ENCODE results near the gene GTF2H3.

DNA sequence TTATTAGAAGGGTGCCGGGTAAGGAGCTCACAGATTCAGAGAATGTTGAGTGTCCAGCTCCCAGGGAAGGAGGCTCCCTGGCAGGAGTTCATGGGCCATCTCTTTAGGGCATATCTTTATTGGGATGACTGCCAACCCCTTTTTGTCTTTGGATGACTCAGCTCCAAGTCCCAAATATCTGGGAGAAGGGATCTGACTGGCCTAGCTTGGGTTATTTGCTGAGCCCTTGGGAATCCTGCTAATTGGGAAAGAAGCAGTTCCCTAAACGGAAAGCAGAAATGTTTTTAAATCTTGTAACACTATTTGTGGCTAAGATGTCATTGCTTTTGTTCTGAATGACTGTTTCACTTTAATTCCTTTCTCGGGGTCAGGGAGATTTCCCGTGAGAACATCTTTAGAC lies 19.1 kb upstream of the GTF2H3 start:
- TF ChIP-seq, protein P1, sequence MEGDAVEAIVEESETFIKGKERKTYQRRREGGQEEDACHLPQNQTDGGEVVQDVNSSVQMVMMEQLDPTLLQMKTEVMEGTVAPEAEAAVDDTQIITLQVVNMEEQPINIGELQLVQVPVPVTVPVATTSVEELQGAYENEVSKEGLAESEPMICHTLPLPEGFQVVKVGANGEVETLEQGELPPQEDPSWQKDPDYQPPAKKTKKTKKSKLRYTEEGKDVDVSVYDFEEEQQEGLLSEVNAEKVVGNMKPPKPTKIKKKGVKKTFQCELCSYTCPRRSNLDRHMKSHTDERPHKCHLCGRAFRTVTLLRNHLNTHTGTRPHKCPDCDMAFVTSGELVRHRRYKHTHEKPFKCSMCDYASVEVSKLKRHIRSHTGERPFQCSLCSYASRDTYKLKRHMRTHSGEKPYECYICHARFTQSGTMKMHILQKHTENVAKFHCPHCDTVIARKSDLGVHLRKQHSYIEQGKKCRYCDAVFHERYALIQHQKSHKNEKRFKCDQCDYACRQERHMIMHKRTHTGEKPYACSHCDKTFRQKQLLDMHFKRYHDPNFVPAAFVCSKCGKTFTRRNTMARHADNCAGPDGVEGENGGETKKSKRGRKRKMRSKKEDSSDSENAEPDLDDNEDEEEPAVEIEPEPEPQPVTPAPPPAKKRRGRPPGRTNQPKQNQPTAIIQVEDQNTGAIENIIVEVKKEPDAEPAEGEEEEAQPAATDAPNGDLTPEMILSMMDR (IDR thresholded peaks at IDR 0.05) = no peak
- no peak for TF ChIP-seq POLR2A (IDR thresholded peaks at IDR 0.05)
